ENCODE results near the gene ASTN2.

Gene ASTN2

GRCh38 chr9:116703634-116704033 is 711.2 kb downstream of the ASTN2 start:
- no peaks in the 10 kb centered on the region for H3K79me1 ChIP-seq (ENCODE audit: low read depth, low read length)

GRCh38 chr9:116701940-116702642 is 712.8 kb downstream of the ASTN2 start:
- H2AFZ ChIP-seq (ENCODE audit: low read length) = no peak overlapping the region
- H2AK5ac ChIP-seq (ENCODE audit: low read depth, low read length) = no peak overlapping the region
- H3K79me1 ChIP-seq (ENCODE audit: low read depth, low read length) = no peaks in the 10 kb centered on the region
- H2BK5ac ChIP-seq (ENCODE audit: low read length) = no peak overlapping the region
- no peak overlapping the region for H2BK120ac ChIP-seq (ENCODE audit: low read depth, low read length)
- no peak overlapping the region for H2BK12ac ChIP-seq (ENCODE audit: low read length)
- H3K14ac ChIP-seq (ENCODE audit: low read length) = no peak overlapping the region
- H3K27me3 ChIP-seq (ENCODE audit: control insufficient read depth in 3 of 3, insufficient read depth in 3 of 3, low read depth in 1 of 3, low read length in 3 of 3) = no peaks in the 10 kb centered on the region
- peaks cover 1 to 7% of the 10 kb centered on the region in 2 donors for H3K9me3 ChIP-seq (replicated peaks in 1 of 2; ENCODE audit: control insufficient read depth in 2 of 2, insufficient read depth in 1 of 2, low read depth in 1 of 2, low read length in 2 of 2)
- no peak overlapping the region for H3K27ac ChIP-seq (replicated peaks; ENCODE audit: low read length)
- H3K4me3 ChIP-seq (ENCODE audit: low read length in 2 of 2) = no peak overlapping the region
- peaks cover 0 to 2% of the 10 kb centered on the region in 2 donors for H3K4me1 ChIP-seq (ENCODE audit: control insufficient read depth in 2 of 2, insufficient read depth in 1 of 2, low read depth in 1 of 2, low read length in 2 of 2)
- H3K18ac ChIP-seq (ENCODE audit: low read length) = no peak overlapping the region
- H4K8ac ChIP-seq (ENCODE audit: low read depth, low read length) = no peak overlapping the region
- H4K91ac ChIP-seq (ENCODE audit: low read depth, low read length, poor library complexity) = no peak overlapping the region
- no peak overlapping the region for H3K4me2 ChIP-seq (ENCODE audit: insufficient read depth, low read length, poor library complexity, severe bottlenecking)
- H3K4ac ChIP-seq (ENCODE audit: low read length) = no peak overlapping the region
- no peak overlapping the region for H3K9ac ChIP-seq (ENCODE audit: low read depth, low read length, poor library complexity)
- peaks cover 25 to 52% of the 10 kb centered on the region in 2 donors for H3K36me3 ChIP-seq (replicated peaks in 1 of 2; ENCODE audit: control insufficient read depth in 2 of 2, insufficient read depth in 2 of 2, low read length in 2 of 2)
- no peak overlapping the region for H3K23ac ChIP-seq (ENCODE audit: low read depth, low read length, poor library complexity)
- H2BK15ac ChIP-seq (ENCODE audit: low read length) = no peak overlapping the region
- no peak for DNase-seq (ENCODE audit: low spot score)
- no CpG with 5 or more reads among the region's 2 CpGs for WGBS, 2 donors (ENCODE audit: extremely low coverage in 2 of 2, insufficient read length in 2 of 2, insufficient replicate concordance in 1 of 2)

More at GRCh38 chr9:116703634-116704033, 711.2 kb downstream of the ASTN2 start:
- H2BK15ac ChIP-seq (ENCODE audit: low read length) = no peak overlapping the region
- no peak overlapping the region for H3K4ac ChIP-seq (ENCODE audit: low read length)
- WGBS, 2 donors (ENCODE audit: extremely low coverage in 2 of 2, insufficient read length in 2 of 2, insufficient replicate concordance in 1 of 2) = no CpG with 5 or more reads among the region's 3 CpGs
- H3K23ac ChIP-seq (ENCODE audit: low read depth, low read length, poor library complexity) = no peak overlapping the region
- no peak overlapping the region for H3K9ac ChIP-seq (ENCODE audit: low read depth, low read length, poor library complexity)
- H3K14ac ChIP-seq (ENCODE audit: low read length) = no peak overlapping the region
- H3K9me3 ChIP-seq (replicated peaks in 1 of 2; ENCODE audit: control insufficient read depth in 2 of 2, insufficient read depth in 1 of 2, low read depth in 1 of 2, low read length in 2 of 2) = peaks cover 1 to 2% of the 10 kb centered on the region in 2 donors
- H3K4me1 ChIP-seq (ENCODE audit: control insufficient read depth in 2 of 2, insufficient read depth in 1 of 2, low read depth in 1 of 2, low read length in 2 of 2) = peaks cover 0 to 2% of the 10 kb centered on the region in 2 donors
- H3K27me3 ChIP-seq (ENCODE audit: control insufficient read depth in 3 of 3, insufficient read depth in 3 of 3, low read depth in 1 of 3, low read length in 3 of 3) = no peaks in the 10 kb centered on the region
- H2BK12ac ChIP-seq (ENCODE audit: low read length) = no peak overlapping the region
- H3K27ac ChIP-seq (replicated peaks; ENCODE audit: low read length) = no peak overlapping the region
- H3K4me2 ChIP-seq (ENCODE audit: insufficient read depth, low read length, poor library complexity, severe bottlenecking) = no peak overlapping the region
- no peak overlapping the region for H4K91ac ChIP-seq (ENCODE audit: low read depth, low read length, poor library complexity)
- H4K8ac ChIP-seq (ENCODE audit: low read depth, low read length) = no peak overlapping the region
- no peak overlapping the region for H2BK120ac ChIP-seq (ENCODE audit: low read depth, low read length)
- H2BK5ac ChIP-seq (ENCODE audit: low read length) = no peak overlapping the region
- no peak for DNase-seq (ENCODE audit: low spot score)
- no peak overlapping the region for H3K18ac ChIP-seq (ENCODE audit: low read length)
- H2AK5ac ChIP-seq (ENCODE audit: low read depth, low read length) = no peak overlapping the region
- H3K4me3 ChIP-seq (ENCODE audit: low read length in 2 of 2) = no peak overlapping the region
- H2AFZ ChIP-seq (ENCODE audit: low read length) = no peak overlapping the region
- peaks cover 13 to 36% of the 10 kb centered on the region in 2 donors for H3K36me3 ChIP-seq (replicated peaks in 1 of 2; ENCODE audit: control insufficient read depth in 2 of 2, insufficient read depth in 2 of 2, low read length in 2 of 2)

- no peak overlapping the region for H2AFZ ChIP-seq (ENCODE audit: low read length)
- no peak overlapping the region for H2BK120ac ChIP-seq (ENCODE audit: low read depth, low read length)
- H3K23ac ChIP-seq (ENCODE audit: low read depth, low read length, poor library complexity) = no peak overlapping the region
- no peak overlapping the region for H3K27ac ChIP-seq (replicated peaks; ENCODE audit: low read length)
- no peak overlapping the region for H3K4me2 ChIP-seq (ENCODE audit: insufficient read depth, low read length, poor library complexity, severe bottlenecking)
- no peak overlapping the region for H3K4me3 ChIP-seq (ENCODE audit: low read length in 2 of 2)
- H3K14ac ChIP-seq (ENCODE audit: low read length) = no peak overlapping the region
- peaks cover 25 to 57% of the 10 kb centered on the region in 2 donors for H3K36me3 ChIP-seq (replicated peaks in 1 of 2; ENCODE audit: control insufficient read depth in 2 of 2, insufficient read depth in 2 of 2, low read length in 2 of 2)
- no peak overlapping the region for H4K8ac ChIP-seq (ENCODE audit: low read depth, low read length)
- H2BK5ac ChIP-seq (ENCODE audit: low read length) = no peak overlapping the region
- no peaks in the 10 kb centered on the region for H3K79me1 ChIP-seq (ENCODE audit: low read depth, low read length)
- no peak overlapping the region for H3K9ac ChIP-seq (ENCODE audit: low read depth, low read length, poor library complexity)
- H3K9me3 ChIP-seq (replicated peaks in 1 of 2; ENCODE audit: control insufficient read depth in 2 of 2, insufficient read depth in 1 of 2, low read depth in 1 of 2, low read length in 2 of 2) = peaks cover 1 to 7% of the 10 kb centered on the region in 2 donors
- WGBS, 2 donors (ENCODE audit: extremely low coverage in 2 of 2, insufficient read length in 2 of 2, insufficient replicate concordance in 1 of 2) = no CpG with 5 or more reads among the region's 2 CpGs
- H4K91ac ChIP-seq (ENCODE audit: low read depth, low read length, poor library complexity) = no peak overlapping the region
- H2BK12ac ChIP-seq (ENCODE audit: low read length) = no peak overlapping the region
- no peak overlapping the region for H3K4ac ChIP-seq (ENCODE audit: low read length)
- no peaks in the 10 kb centered on the region for H3K4me1 ChIP-seq (ENCODE audit: control insufficient read depth in 2 of 2, insufficient read depth in 1 of 2, low read depth in 1 of 2, low read length in 2 of 2)
- no peak for DNase-seq (ENCODE audit: low spot score)
- no peak overlapping the region for H2AK5ac ChIP-seq (ENCODE audit: low read depth, low read length)
- H3K27me3 ChIP-seq (ENCODE audit: control insufficient read depth in 3 of 3, insufficient read depth in 3 of 3, low read depth in 1 of 3, low read length in 3 of 3) = no peaks in the 10 kb centered on the region
- H3K18ac ChIP-seq (ENCODE audit: low read length) = no peak overlapping the region
- no peak overlapping the region for H2BK15ac ChIP-seq (ENCODE audit: low read length)
Measured at GRCh38 chr9:116700882-116701865, 713.7 kb downstream of the ASTN2 start.

- Histone ChIP-seq H3K23ac (ENCODE audit: low read depth, low read length, poor library complexity) (no peak overlapping the region), H2AK5ac (ENCODE audit: low read depth, low read length) (no peak overlapping the region), H3K79me1 (ENCODE audit: low read depth, low read length) (no peaks in the 10 kb centered on the region), H3K4me1 (ENCODE audit: control insufficient read depth in 2 of 2, insufficient read depth in 1 of 2, low read depth in 1 of 2, low read length in 2 of 2) (no peaks in the 10 kb centered on the region), H3K4me3 (ENCODE audit: low read length in 2 of 2) (no peak overlapping the region), H3K9ac (ENCODE audit: low read depth, low read length, poor library complexity) (no peak overlapping the region), H2BK120ac (ENCODE audit: low read depth, low read length) (no peak overlapping the region), H3K36me3 (replicated peaks in 1 of 2; ENCODE audit: control insufficient read depth in 2 of 2, insufficient read depth in 2 of 2, low read length in 2 of 2) (peaks cover 25 to 57% of the 10 kb centered on the region in 2 donors), H2AFZ (ENCODE audit: low read length) (no peak overlapping the region), H3K18ac (ENCODE audit: low read length) (no peak overlapping the region), H3K27me3 (ENCODE audit: control insufficient read depth in 3 of 3, insufficient read depth in 3 of 3, low read depth in 1 of 3, low read length in 3 of 3) (no peaks in the 10 kb centered on the region), H3K4ac (ENCODE audit: low read length) (no peak overlapping the region), H3K4me2 (ENCODE audit: insufficient read depth, low read length, poor library complexity, severe bottlenecking) (no peak overlapping the region), H4K8ac (ENCODE audit: low read depth, low read length) (no peak overlapping the region), H3K14ac (ENCODE audit: low read length) (no peak overlapping the region), H3K27ac (replicated peaks; ENCODE audit: low read length) (no peak overlapping the region), H2BK5ac (ENCODE audit: low read length) (no peak overlapping the region), H2BK12ac (ENCODE audit: low read length) (no peak overlapping the region), H2BK15ac (ENCODE audit: low read length) (no peak overlapping the region), H3K9me3 (replicated peaks in 1 of 2; ENCODE audit: control insufficient read depth in 2 of 2, insufficient read depth in 1 of 2, low read depth in 1 of 2, low read length in 2 of 2) (peaks cover 1 to 7% of the 10 kb centered on the region in 2 donors), H4K91ac (ENCODE audit: low read depth, low read length, poor library complexity) (no peak overlapping the region)
- no CpG with 5 or more reads among the region's 1 CpG for WGBS, 2 donors (ENCODE audit: extremely low coverage in 2 of 2, insufficient read length in 2 of 2, insufficient replicate concordance in 1 of 2)
- no peak for DNase-seq (ENCODE audit: low spot score)
Measured at GRCh38 chr9:116700279-116700678, 714.6 kb downstream of the ASTN2 start.
